Choroid plexus epithelial cell (primary cell): ENCODE data around the gene AP2S1.
"Not testable (repeated sequence)": the region's sequence is repeated elsewhere in the genome, so short reads cannot be mapped to it uniquely, and the experiment has no call there.

Experiments used
- DNase-seq: peaks from one replicate; pipeline ENCODE4 v3.0.0-alpha.2; 2010; ENCODE audit warnings: low read depth
- H3K4me3 ChIP-seq: 2 replicates; pipeline ENCODE4 v1.5.1; 2011; ENCODE audit warnings: low read depth, mild to moderate bottlenecking, control low read depth, low read length, moderate library complexity
- CTCF ChIP-seq: conservative IDR thresholded peaks from 2 replicates; pipeline ENCODE4 v1.5.1; 2011; ENCODE audit warnings: low read depth, mild to moderate bottlenecking, control low read depth, inconsistent platforms, low read length, moderate library complexity

The AP2S1 gene

GRCh38 chr19:46824890-46825730 lies 25.5 kb downstream of the AP2S1 start:
- TF ChIP-seq CTCF = peak; percentile 3
- DNase-seq = peak; percentile 44
- no peak overlapping the region for H3K4me3 ChIP-seq

- no peak for DNase-seq
- H3K4me3 ChIP-seq = no peak overlapping the region
- no peak for TF ChIP-seq CTCF
These were observed 27.6 kb downstream of the AP2S1 start for GRCh38 chr19:46823049-46823448.

- H3K4me3 ChIP-seq = not testable (repeated sequence)
These were observed 28.2 kb downstream of the AP2S1 start for GRCh38 chr19:46822410-46822787.

GRCh38 chr19:46821512-46822409 lies 28.9 kb downstream of the AP2S1 start:
- H3K4me3 ChIP-seq = no peak overlapping the region
- no peak for TF ChIP-seq CTCF
- DNase-seq = no peak

More at GRCh38 chr19:46822410-46822787, 28.2 kb downstream of the AP2S1 start:
- DNase-seq = not testable (repeated sequence)

- DNase-seq = peak; percentile 54
- no peak for TF ChIP-seq CTCF
- no peak overlapping the region for H3K4me3 ChIP-seq
These were observed 31.8 kb downstream of the AP2S1 start for GRCh38 chr19:46818812-46819211.

GRCh38 chr19:46815833-46816627 lies 34.6 kb downstream of the AP2S1 start:
- no peak overlapping the region for H3K4me3 ChIP-seq
- DNase-seq = no peak
- no peak for TF ChIP-seq CTCF

- no peak overlapping the region for H3K4me3 ChIP-seq
- DNase-seq = peak; percentile 93
- no peak for TF ChIP-seq CTCF
These were observed 36.7 kb downstream of the AP2S1 start for GRCh38 chr19:46813839-46814358.
